ENCODE measurements around the gene SCN7A.
A peak's percentile ranks its signal among the peaks of the same experiment; 100 is the strongest.

SCN7A gene

GRCh38 chr2:166364476-166365161 is 129.4 kb downstream of the SCN7A start:
- Histone ChIP-seq H3K9me3 (replicated peaks in 1 of 2; ENCODE audit: control insufficient read depth in 2 of 2, insufficient read depth in 1 of 2, low read depth in 1 of 2, low read length in 2 of 2) (no peaks in the 10 kb centered on the region), H2AFZ (ENCODE audit: low read length) (no peak overlapping the region), H4K91ac (ENCODE audit: low read depth, low read length, poor library complexity) (no peak overlapping the region), H3K9ac (ENCODE audit: low read depth, low read length, poor library complexity) (no peak overlapping the region), H3K36me3 (replicated peaks in 1 of 2; ENCODE audit: control insufficient read depth in 2 of 2, insufficient read depth in 2 of 2, low read length in 2 of 2) (no peaks in the 10 kb centered on the region), H3K27ac (replicated peaks; ENCODE audit: low read length) (no peak overlapping the region), H2BK120ac (ENCODE audit: low read depth, low read length) (no peak overlapping the region), H3K4me1 (ENCODE audit: control insufficient read depth in 2 of 2, insufficient read depth in 1 of 2, low read depth in 1 of 2, low read length in 2 of 2) (no peaks in the 10 kb centered on the region), H4K8ac (ENCODE audit: low read depth, low read length) (no peak overlapping the region), H3K4me2 (ENCODE audit: insufficient read depth, low read length, poor library complexity, severe bottlenecking) (no peak overlapping the region), H2BK15ac (ENCODE audit: low read length) (no peak overlapping the region), H3K18ac (ENCODE audit: low read length) (no peak overlapping the region), H3K4me3 (ENCODE audit: low read length in 2 of 2) (no peak overlapping the region), H3K79me1 (ENCODE audit: low read depth, low read length) (no peaks in the 10 kb centered on the region), H3K23ac (ENCODE audit: low read depth, low read length, poor library complexity) (no peak overlapping the region), H3K27me3 (ENCODE audit: control insufficient read depth in 3 of 3, insufficient read depth in 3 of 3, low read depth in 1 of 3, low read length in 3 of 3) (no peaks in the 10 kb centered on the region), H2BK12ac (ENCODE audit: low read length) (no peak overlapping the region), H3K14ac (ENCODE audit: low read length) (no peak overlapping the region), H2AK5ac (ENCODE audit: low read depth, low read length) (no peak overlapping the region), H3K4ac (ENCODE audit: low read length) (no peak overlapping the region), H2BK5ac (ENCODE audit: low read length) (no peak overlapping the region)
- no CpG with 5 or more reads among the region's 9 CpGs for WGBS, 2 donors (ENCODE audit: extremely low coverage in 2 of 2, insufficient read length in 2 of 2, insufficient replicate concordance in 1 of 2)
- no peak for DNase-seq (ENCODE audit: low spot score)

- H3K79me1 ChIP-seq (ENCODE audit: low read depth, low read length): no peaks in the 10 kb centered on the region
- H3K4me3 ChIP-seq (ENCODE audit: low read length in 2 of 2): no peak overlapping the region
- no peak overlapping the region for H2BK5ac ChIP-seq (ENCODE audit: low read length)
- H2AFZ ChIP-seq (ENCODE audit: low read length): peak overlapping the region; percentile 30
- H3K27me3 ChIP-seq (ENCODE audit: control insufficient read depth in 3 of 3, insufficient read depth in 3 of 3, low read depth in 1 of 3, low read length in 3 of 3): no peaks in the 10 kb centered on the region
- no peak overlapping the region for H2BK120ac ChIP-seq (ENCODE audit: low read depth, low read length)
- H2BK15ac ChIP-seq (ENCODE audit: low read length): no peak overlapping the region
- H3K27ac ChIP-seq (replicated peaks; ENCODE audit: low read length): no peak overlapping the region
- H3K36me3 ChIP-seq (replicated peaks in 1 of 2; ENCODE audit: control insufficient read depth in 2 of 2, insufficient read depth in 2 of 2, low read length in 2 of 2): no peaks in the 10 kb centered on the region
- H4K8ac ChIP-seq (ENCODE audit: low read depth, low read length): no peak overlapping the region
- no peak overlapping the region for H3K9ac ChIP-seq (ENCODE audit: low read depth, low read length, poor library complexity)
- H3K4ac ChIP-seq (ENCODE audit: low read length): no peak overlapping the region
- no peak overlapping the region for H3K14ac ChIP-seq (ENCODE audit: low read length)
- 100% methylated on average over 1 of the region's 3 CpGs; no CpG with 5 or more reads in 1 of the 2 donors for WGBS, 2 donors (ENCODE audit: extremely low coverage in 2 of 2, insufficient read length in 2 of 2, insufficient replicate concordance in 1 of 2)
- no peaks in the 10 kb centered on the region for H3K4me1 ChIP-seq (ENCODE audit: control insufficient read depth in 2 of 2, insufficient read depth in 1 of 2, low read depth in 1 of 2, low read length in 2 of 2)
- H4K91ac ChIP-seq (ENCODE audit: low read depth, low read length, poor library complexity): no peak overlapping the region
- no peak overlapping the region for H3K4me2 ChIP-seq (ENCODE audit: insufficient read depth, low read length, poor library complexity, severe bottlenecking)
- no peak overlapping the region for H2AK5ac ChIP-seq (ENCODE audit: low read depth, low read length)
- no peak overlapping the region for H2BK12ac ChIP-seq (ENCODE audit: low read length)
- no peak for DNase-seq (ENCODE audit: low spot score)
- no peaks in the 10 kb centered on the region for H3K9me3 ChIP-seq (replicated peaks in 1 of 2; ENCODE audit: control insufficient read depth in 2 of 2, insufficient read depth in 1 of 2, low read depth in 1 of 2, low read length in 2 of 2)
- no peak overlapping the region for H3K23ac ChIP-seq (ENCODE audit: low read depth, low read length, poor library complexity)
- no peak overlapping the region for H3K18ac ChIP-seq (ENCODE audit: low read length)
Measured at GRCh38 chr2:166361351-166362153, 132.5 kb downstream of the SCN7A start.

GRCh38 chr2:166360906-166361305 is 133.1 kb downstream of the SCN7A start:
- no peak overlapping the region for H2AFZ ChIP-seq (ENCODE audit: low read length)
- H3K4me2 ChIP-seq (ENCODE audit: insufficient read depth, low read length, poor library complexity, severe bottlenecking): no peak overlapping the region
- no peak overlapping the region for H3K4me3 ChIP-seq (ENCODE audit: low read length in 2 of 2)
- H2BK5ac ChIP-seq (ENCODE audit: low read length): no peak overlapping the region
- H3K14ac ChIP-seq (ENCODE audit: low read length): no peak overlapping the region
- no peak overlapping the region for H4K8ac ChIP-seq (ENCODE audit: low read depth, low read length)
- no peak overlapping the region for H3K27ac ChIP-seq (replicated peaks; ENCODE audit: low read length)
- H3K9ac ChIP-seq (ENCODE audit: low read depth, low read length, poor library complexity): no peak overlapping the region
- H3K27me3 ChIP-seq (ENCODE audit: control insufficient read depth in 3 of 3, insufficient read depth in 3 of 3, low read depth in 1 of 3, low read length in 3 of 3): no peaks in the 10 kb centered on the region
- no peak overlapping the region for H2BK12ac ChIP-seq (ENCODE audit: low read length)
- H3K18ac ChIP-seq (ENCODE audit: low read length): no peak overlapping the region
- no CpG with 5 or more reads among the region's 2 CpGs for WGBS, 2 donors (ENCODE audit: extremely low coverage in 2 of 2, insufficient read length in 2 of 2, insufficient replicate concordance in 1 of 2)
- no peaks in the 10 kb centered on the region for H3K4me1 ChIP-seq (ENCODE audit: control insufficient read depth in 2 of 2, insufficient read depth in 1 of 2, low read depth in 1 of 2, low read length in 2 of 2)
- H3K36me3 ChIP-seq (replicated peaks in 1 of 2; ENCODE audit: control insufficient read depth in 2 of 2, insufficient read depth in 2 of 2, low read length in 2 of 2): no peaks in the 10 kb centered on the region
- no peaks in the 10 kb centered on the region for H3K79me1 ChIP-seq (ENCODE audit: low read depth, low read length)
- no peak overlapping the region for H4K91ac ChIP-seq (ENCODE audit: low read depth, low read length, poor library complexity)
- H2AK5ac ChIP-seq (ENCODE audit: low read depth, low read length): no peak overlapping the region
- no peak overlapping the region for H2BK15ac ChIP-seq (ENCODE audit: low read length)
- DNase-seq (ENCODE audit: low spot score): no peak
- H3K9me3 ChIP-seq (replicated peaks in 1 of 2; ENCODE audit: control insufficient read depth in 2 of 2, insufficient read depth in 1 of 2, low read depth in 1 of 2, low read length in 2 of 2): no peaks in the 10 kb centered on the region
- H3K4ac ChIP-seq (ENCODE audit: low read length): no peak overlapping the region
- H2BK120ac ChIP-seq (ENCODE audit: low read depth, low read length): no peak overlapping the region
- no peak overlapping the region for H3K23ac ChIP-seq (ENCODE audit: low read depth, low read length, poor library complexity)

- no peaks in the 10 kb centered on the region for H3K36me3 ChIP-seq (replicated peaks in 1 of 2; ENCODE audit: control insufficient read depth in 2 of 2, insufficient read depth in 2 of 2, low read length in 2 of 2)
- no peaks in the 10 kb centered on the region for H3K27me3 ChIP-seq (ENCODE audit: control insufficient read depth in 3 of 3, insufficient read depth in 3 of 3, low read depth in 1 of 3, low read length in 3 of 3)
- no peak overlapping the region for H2BK15ac ChIP-seq (ENCODE audit: low read length)
- H2AK5ac ChIP-seq (ENCODE audit: low read depth, low read length): no peak overlapping the region
- no peak overlapping the region for H2BK12ac ChIP-seq (ENCODE audit: low read length)
- H3K4me3 ChIP-seq (ENCODE audit: low read length in 2 of 2): no peak overlapping the region
- H3K27ac ChIP-seq (replicated peaks; ENCODE audit: low read length): no peak overlapping the region
- no peak overlapping the region for H3K23ac ChIP-seq (ENCODE audit: low read depth, low read length, poor library complexity)
- H3K4ac ChIP-seq (ENCODE audit: low read length): no peak overlapping the region
- no peak overlapping the region for H2BK5ac ChIP-seq (ENCODE audit: low read length)
- no peak overlapping the region for H2AFZ ChIP-seq (ENCODE audit: low read length)
- no peak overlapping the region for H4K8ac ChIP-seq (ENCODE audit: low read depth, low read length)
- H3K18ac ChIP-seq (ENCODE audit: low read length): no peak overlapping the region
- DNase-seq (ENCODE audit: low spot score): no peak
- H4K91ac ChIP-seq (ENCODE audit: low read depth, low read length, poor library complexity): no peak overlapping the region
- H3K9ac ChIP-seq (ENCODE audit: low read depth, low read length, poor library complexity): no peak overlapping the region
- H2BK120ac ChIP-seq (ENCODE audit: low read depth, low read length): no peak overlapping the region
- H3K9me3 ChIP-seq (replicated peaks in 1 of 2; ENCODE audit: control insufficient read depth in 2 of 2, insufficient read depth in 1 of 2, low read depth in 1 of 2, low read length in 2 of 2): no peaks in the 10 kb centered on the region
- no peak overlapping the region for H3K14ac ChIP-seq (ENCODE audit: low read length)
- no peaks in the 10 kb centered on the region for H3K4me1 ChIP-seq (ENCODE audit: control insufficient read depth in 2 of 2, insufficient read depth in 1 of 2, low read depth in 1 of 2, low read length in 2 of 2)
- no peaks in the 10 kb centered on the region for H3K79me1 ChIP-seq (ENCODE audit: low read depth, low read length)
- H3K4me2 ChIP-seq (ENCODE audit: insufficient read depth, low read length, poor library complexity, severe bottlenecking): no peak overlapping the region
Measured at GRCh38 chr2:166360426-166360825, 133.6 kb downstream of the SCN7A start.
